ENCODE data around the gene SLC12A8.

SLC12A8 gene

GRCh38 chr3:125219261-125219701 is 6.7 kb upstream of the SLC12A8 start:
- no peak for DNase-seq (ENCODE audit: low read depth, low spot score)

GRCh38 chr3:125214738-125215137 is 2.2 kb upstream of the SLC12A8 start:
- DNase-seq (ENCODE audit: low read depth, low spot score) = no peak

GRCh38 chr3:125213946-125214542 is 1.5 kb upstream of the SLC12A8 start:
- DNase-seq (ENCODE audit: low read depth, low spot score) = peak; percentile 43

GRCh38 chr3:125213364-125213755 is 812 bp upstream of the SLC12A8 start:
- DNase-seq (ENCODE audit: low read depth, low spot score) = no peak

GRCh38 chr3:125212091-125212508 is 448 bp downstream of the SLC12A8 start:
- peak; percentile 33 for DNase-seq (ENCODE audit: low read depth, low spot score)

GRCh38 chr3:125211523-125212090 is 941 bp downstream of the SLC12A8 start:
- no peak for DNase-seq (ENCODE audit: low read depth, low spot score)

GRCh38 chr3:125207949-125208568 is 4.5 kb downstream of the SLC12A8 start:
- DNase-seq (ENCODE audit: low read depth, low spot score) = no peak

- no peak for DNase-seq (ENCODE audit: low read depth, low spot score)
These were observed 5.0 kb downstream of the SLC12A8 start for GRCh38 chr3:125207507-125207906.

- no peak for DNase-seq (ENCODE audit: low read depth, low spot score)
These were observed 5.6 kb downstream of the SLC12A8 start for GRCh38 chr3:125206934-125207333.

GRCh38 chr3:125203731-125204130 is 8.8 kb downstream of the SLC12A8 start:
- no peak for DNase-seq (ENCODE audit: low read depth, low spot score)

- DNase-seq (ENCODE audit: low read depth, low spot score) = peak; percentile 30
These were observed 10.4 kb downstream of the SLC12A8 start for GRCh38 chr3:125202197-125202596.

GRCh38 chr3:125200731-125201139 is 11.8 kb downstream of the SLC12A8 start:
- DNase-seq (ENCODE audit: low read depth, low spot score) = no peak

- DNase-seq (ENCODE audit: low read depth, low spot score) = peak; percentile 94
These were observed 17.5 kb downstream of the SLC12A8 start for GRCh38 chr3:125194849-125195601.

- DNase-seq (ENCODE audit: low read depth, low spot score) = no peak
These were observed 18.3 kb downstream of the SLC12A8 start for GRCh38 chr3:125194061-125194848.

GRCh38 chr3:125192190-125193035 is 20.1 kb downstream of the SLC12A8 start:
- DNase-seq (ENCODE audit: low read depth, low spot score) = peak; percentile 33

- DNase-seq (ENCODE audit: low read depth, low spot score) = no peak
These were observed 20.8 kb downstream of the SLC12A8 start for GRCh38 chr3:125191730-125192129.

GRCh38 chr3:125191256-125191655 is 21.3 kb downstream of the SLC12A8 start:
- peak; percentile 28 for DNase-seq (ENCODE audit: low read depth, low spot score)

- no peak for DNase-seq (ENCODE audit: low read depth, low spot score)
These were observed 21.8 kb downstream of the SLC12A8 start for GRCh38 chr3:125190786-125191185.

GRCh38 chr3:125189378-125190165 is 23.0 kb downstream of the SLC12A8 start:
- DNase-seq (ENCODE audit: low read depth, low spot score) = no peak

- DNase-seq (ENCODE audit: low read depth, low spot score) = no peak
These were observed 23.6 kb downstream of the SLC12A8 start for GRCh38 chr3:125188955-125189354.
